ENCODE measurements around the gene CRYZ. TPM values are rescaled to one million over a fixed set of nuclear protein-coding genes. Genes with fewer than 3 reads are reported as not detected.

Gene CRYZ
- total and polyA plus RNA-seq, 10 of the 15 experiments (the other 5 are each of a cell fraction or from before 2014, with no cell fraction given): 53.4 to 194 (median 79.8) TPM

DNA sequence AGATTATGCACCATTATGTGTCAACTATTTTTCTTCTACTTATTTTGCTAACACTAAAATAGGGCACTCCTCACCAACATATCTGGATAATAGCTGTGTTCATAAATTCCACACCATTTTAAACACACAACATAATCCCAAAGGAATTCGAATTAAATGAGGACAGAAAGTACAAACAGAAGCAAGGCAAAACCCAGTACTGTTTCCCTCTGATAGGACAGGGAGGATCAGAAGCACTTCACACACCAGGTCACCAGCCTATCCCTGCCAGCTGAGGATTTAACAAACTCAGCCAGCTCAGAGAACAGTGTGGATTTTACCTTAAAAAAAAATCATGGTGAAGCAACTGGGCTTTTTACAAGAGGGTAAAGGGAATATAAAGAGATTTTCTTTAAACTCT, 20.0 kb downstream of the CRYZ start:
- ATAC-seq (no peak), FAIRE-seq (no peak), DNase-seq (ENCODE audit: low read depth, low spot score) (no peak)
- Histone ChIP-seq H3K9me3 (replicated peaks; ENCODE audit: control insufficient read depth, insufficient read depth, low read length) (no peaks in the 10 kb centered on the region), H4K20me1 (ENCODE audit: control insufficient read depth, insufficient read depth) (no peaks in the 10 kb centered on the region), H3K9ac (ENCODE audit: control insufficient read depth, insufficient read depth, low read length) (no peak overlapping the region; the same call in 1 of the 2 replicates), H3K27me3 (replicated peaks in 1 of 2; ENCODE audit: control insufficient read depth in 2 of 2, insufficient read depth in 2 of 2, low read length in 1 of 2) (no peaks in the 10 kb centered on the region), H3K4me3 (no peak overlapping the region), H3K4me1 (ENCODE audit: control insufficient read depth, insufficient read depth, low read length) (peaks cover 26% of the 10 kb centered on the region), H3K36me3 (ENCODE audit: control insufficient read depth in 2 of 2, insufficient read depth in 2 of 2, low read length in 1 of 2) (peaks cover 2 to 21% of the 10 kb centered on the region in 2 experiments; a peak in 2 of 4 replicates), H3K4me2 (ENCODE audit: control insufficient read depth, insufficient read depth) (no peak overlapping the region), H2AFZ (ENCODE audit: control insufficient read depth, low read depth, low read length) (no peak overlapping the region), H3K79me2 (ENCODE audit: control insufficient read depth, insufficient read depth, low read length) (no peaks in the 10 kb centered on the region; the same call in none of the 2 replicates), H3K27ac (ENCODE audit: control insufficient read depth, insufficient read depth) (peak overlapping the region; percentile 57)
- WGBS (ENCODE audit: insufficient coverage, insufficient replicate concordance, low lambda C conversion rate, missing lambda C conversion rate): 48% methylated on average over 1 of the region's 1 CpG
- BruUV-seq (replicated peaks): no TSS peak
- ChIA-PET SMC1A (ENCODE audit: uncharacterized antibody, unreplicated experiment) (interaction anchor here (1.1 to 5.3 kb wide), 5 partner anchors 10 to 39 kb away, joined by 3 to 77 read pairs (median 9); partner anchors contain the start of genes CRYZ and TYW3), RAD21 (ENCODE audit: unreplicated experiment) (interaction anchor here (1.4 to 5.6 kb wide), 4 partner anchors 10 to 35 kb away, joined by 3 to 67 read pairs (median 20); partner anchors contain the start of genes CRYZ and TYW3), POLR2A (interaction anchor here (0.8 to 3.9 kb wide), 2 partner anchors 10 to 20 kb away, joined by 4 to 35 read pairs; partner anchors contain the start of genes CRYZ and TYW3), CTCF (interaction anchor here (1.6 to 5.7 kb wide), 3 partner anchors 9 to 23 kb away, joined by 3 to 56 read pairs (median 16); partner anchors contain the start of genes CRYZ and TYW3)
- in situ Hi-C loops (cut with MboI): no loop called here
- TF ChIP-seq POLR2AphosphoS2 (IDR thresholded peaks at IDR 0.05; ENCODE audit: low read depth, low read length): no peak
- intact Hi-C loops (cut with micrococcal nuclease; ENCODE audit: unreplicated experiment): no loop called here

DNA sequence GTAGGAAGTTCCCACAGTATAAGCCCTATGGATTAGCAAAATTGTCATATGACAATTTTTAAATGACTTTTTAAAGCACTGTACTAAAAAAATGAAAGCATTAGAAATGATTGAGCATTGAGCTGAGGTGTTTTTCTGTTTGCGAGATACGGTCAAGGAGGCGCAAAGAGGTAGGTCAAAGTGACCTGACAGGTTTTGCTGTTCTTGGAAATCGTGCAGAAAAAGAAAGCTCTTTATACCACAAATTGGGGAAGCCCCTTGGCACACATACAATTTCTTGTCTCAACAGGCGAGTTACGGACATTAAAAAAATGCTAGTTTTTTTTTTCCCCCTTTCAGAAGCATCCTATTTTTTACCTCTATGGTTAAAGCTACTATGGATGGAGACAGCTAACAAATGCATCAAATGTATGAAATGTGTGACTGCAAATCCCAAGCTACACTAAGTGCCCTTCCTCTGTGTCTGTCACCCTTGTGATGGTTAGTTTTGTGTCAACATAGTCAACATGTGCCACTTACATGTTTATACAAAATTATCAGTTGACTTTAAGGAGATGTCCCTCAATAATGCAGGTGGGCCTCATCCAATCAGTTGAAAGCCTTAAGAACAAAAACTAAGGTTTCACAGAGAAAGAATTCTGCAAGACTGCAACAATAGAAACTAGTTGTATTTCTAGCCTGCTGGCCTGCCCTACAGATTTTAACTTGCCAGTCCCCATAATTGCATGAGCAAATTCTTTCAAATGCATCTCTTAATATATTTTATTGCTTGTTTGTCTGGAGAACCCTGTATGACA, 29.3 kb downstream of the CRYZ start:
- no peak for FAIRE-seq
- no peak overlapping the region for H3K4me3 ChIP-seq
- CTCF ChIA-PET: interaction anchor here (0.6 to 3.2 kb wide), 4 partner anchors 10 to 32 kb away, joined by 3 to 16 read pairs (median 4); no protein-coding TSS in a partner anchor
- no peaks in the 10 kb centered on the region for H3K9me3 ChIP-seq (replicated peaks; ENCODE audit: control insufficient read depth, insufficient read depth, low read length)
- H3K27ac ChIP-seq (ENCODE audit: control insufficient read depth, insufficient read depth): no peak overlapping the region
- peaks cover 0 to 23% of the 10 kb centered on the region in 2 experiments; a peak in 2 of 4 replicates for H3K36me3 ChIP-seq (ENCODE audit: control insufficient read depth in 2 of 2, insufficient read depth in 2 of 2, low read length in 1 of 2)
- H3K4me2 ChIP-seq (ENCODE audit: control insufficient read depth, insufficient read depth): no peak overlapping the region
- WGBS (ENCODE audit: insufficient coverage, insufficient replicate concordance, low lambda C conversion rate, missing lambda C conversion rate): 92% methylated on average over 6 of the region's 6 CpGs
- H3K9ac ChIP-seq (ENCODE audit: control insufficient read depth, insufficient read depth, low read length): no peak overlapping the region
- TF ChIP-seq RFX5 (IDR thresholded peaks at IDR 0.05; ENCODE audit: low read depth, low read length) (no peak), CREB1 (IDR thresholded peaks at IDR 0.05; ENCODE audit: low read depth) (no peak), SUZ12 (IDR thresholded peaks at IDR 0.05; ENCODE audit: unreplicated experiment) (no peak), ASH2L (IDR thresholded peaks at IDR 0.05; ENCODE audit: borderline replicate concordance, low read depth) (no peak), RAD51 (IDR thresholded peaks at IDR 0.05) (no peak), MXI1 (IDR thresholded peaks at IDR 0.05; ENCODE audit: low read depth, low read length) (no peak)
- H2AFZ ChIP-seq (ENCODE audit: control insufficient read depth, low read depth, low read length): no peak overlapping the region
- no peaks in the 10 kb centered on the region for H3K79me2 ChIP-seq (ENCODE audit: control insufficient read depth, insufficient read depth, low read length)
- in situ Hi-C loops (cut with MboI) (no loop called here), intact Hi-C loops (cut with micrococcal nuclease; ENCODE audit: unreplicated experiment) (no loop called here)
- H4K20me1 ChIP-seq (ENCODE audit: control insufficient read depth, insufficient read depth): no peaks in the 10 kb centered on the region
- DNase-seq (ENCODE audit: low read depth, low spot score): no peak
- SMC1A ChIA-PET (ENCODE audit: uncharacterized antibody, unreplicated experiment): interaction anchor here (0.8 to 4.3 kb wide), 9 partner anchors 10 to 64 kb away, joined by 3 to 36 read pairs (median 5); partner anchors contain the start of genes CRYZ and TYW3
- RAD21 ChIA-PET (ENCODE audit: unreplicated experiment): interaction anchor here (1.2 to 3.0 kb wide), 4 partner anchors 11 to 32 kb away, joined by 3 to 18 read pairs (median 8); partner anchors contain the start of genes CRYZ and TYW3
- POLR2A ChIA-PET: interaction anchor here (0.8 to 1.1 kb wide), 3 partner anchors 9 to 27 kb away, joined by 3 to 4 read pairs (median 4); no protein-coding TSS in a partner anchor
- peaks cover 16% of the 10 kb centered on the region; the same call in 1 of the 2 replicates for H3K4me1 ChIP-seq (ENCODE audit: control insufficient read depth, insufficient read depth, low read length)
- H3K27me3 ChIP-seq (replicated peaks in 1 of 2; ENCODE audit: control insufficient read depth in 2 of 2, insufficient read depth in 2 of 2, low read length in 1 of 2): no peaks in the 10 kb centered on the region
- BruUV-seq (replicated peaks): no TSS peak
- ATAC-seq: no peak

Data from GM12878 (cell line).